ENCODE measurements around the gene RSPH6A. TPM values are rescaled to one million over a fixed set of nuclear protein-coding genes. Genes with fewer than 3 reads are reported as not detected.
"Not testable (repeated sequence)": the region's sequence is repeated elsewhere in the genome, so short reads cannot be mapped to it uniquely, and the experiment has no call there.

The RSPH6A gene
- polyA plus RNA-seq, 1 experiment = not detected

DNA sequence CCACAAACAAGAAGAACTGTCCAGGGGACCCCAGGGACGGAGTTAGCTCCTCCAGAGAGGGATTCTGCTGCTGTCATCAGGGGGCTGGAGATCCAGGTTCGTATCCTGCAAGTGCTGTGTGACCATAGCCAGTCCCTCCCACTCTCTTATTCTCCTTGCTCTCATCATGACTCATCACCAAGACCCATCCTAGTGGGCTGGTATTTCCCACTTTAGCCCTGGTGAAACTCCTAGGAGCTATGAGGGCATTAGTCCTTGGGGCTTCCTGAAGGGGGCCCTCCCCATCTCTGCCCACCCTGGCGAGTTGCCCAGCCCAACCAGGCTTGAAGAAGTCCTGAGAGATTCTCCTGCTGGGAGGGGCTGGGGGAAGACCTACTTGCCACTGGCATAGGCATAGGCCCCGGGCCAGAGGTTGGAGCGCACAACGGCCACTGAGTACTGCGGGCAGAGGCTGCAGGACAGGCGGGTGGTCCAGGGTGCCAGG lies 15.0 kb downstream of the RSPH6A start:
- Histone ChIP-seq H3K27ac (ENCODE audit: low read depth, low read length) (no peak overlapping the region), H3K27me3 (ENCODE audit: control insufficient read depth, insufficient read depth, low read length) (no peaks in the 10 kb centered on the region), H3K4me3 (ENCODE audit: low read depth, low read length) (no peak overlapping the region), H3K9me3 (ENCODE audit: control insufficient read depth, insufficient read depth, low read length) (peaks cover 5% of the 10 kb centered on the region; the same call in 1 of the 2 replicates)
- TF ChIP-seq, protein P1, sequence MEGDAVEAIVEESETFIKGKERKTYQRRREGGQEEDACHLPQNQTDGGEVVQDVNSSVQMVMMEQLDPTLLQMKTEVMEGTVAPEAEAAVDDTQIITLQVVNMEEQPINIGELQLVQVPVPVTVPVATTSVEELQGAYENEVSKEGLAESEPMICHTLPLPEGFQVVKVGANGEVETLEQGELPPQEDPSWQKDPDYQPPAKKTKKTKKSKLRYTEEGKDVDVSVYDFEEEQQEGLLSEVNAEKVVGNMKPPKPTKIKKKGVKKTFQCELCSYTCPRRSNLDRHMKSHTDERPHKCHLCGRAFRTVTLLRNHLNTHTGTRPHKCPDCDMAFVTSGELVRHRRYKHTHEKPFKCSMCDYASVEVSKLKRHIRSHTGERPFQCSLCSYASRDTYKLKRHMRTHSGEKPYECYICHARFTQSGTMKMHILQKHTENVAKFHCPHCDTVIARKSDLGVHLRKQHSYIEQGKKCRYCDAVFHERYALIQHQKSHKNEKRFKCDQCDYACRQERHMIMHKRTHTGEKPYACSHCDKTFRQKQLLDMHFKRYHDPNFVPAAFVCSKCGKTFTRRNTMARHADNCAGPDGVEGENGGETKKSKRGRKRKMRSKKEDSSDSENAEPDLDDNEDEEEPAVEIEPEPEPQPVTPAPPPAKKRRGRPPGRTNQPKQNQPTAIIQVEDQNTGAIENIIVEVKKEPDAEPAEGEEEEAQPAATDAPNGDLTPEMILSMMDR (IDR thresholded peaks at IDR 0.05; ENCODE audit: low read depth, low read length) = no peak; the same call in 1 of the 2 replicates
- DNase-seq (ENCODE audit: low read depth, low spot score) = peak; percentile 20
- CTCF ChIA-PET = interaction anchor here (1.0 to 4.2 kb wide), 9 partner anchors 8 to 83 kb away, joined by 3 to 45 read pairs (median 8); partner anchors contain the start of genes DMPK and SIX5
- POLR2A ChIA-PET = interaction anchor here (1.9 to 2.3 kb wide), 2 partner anchors 17 to 31 kb away, joined by 11 to 50 read pairs; partner anchors contain the start of genes DMPK and SIX5

DNA sequence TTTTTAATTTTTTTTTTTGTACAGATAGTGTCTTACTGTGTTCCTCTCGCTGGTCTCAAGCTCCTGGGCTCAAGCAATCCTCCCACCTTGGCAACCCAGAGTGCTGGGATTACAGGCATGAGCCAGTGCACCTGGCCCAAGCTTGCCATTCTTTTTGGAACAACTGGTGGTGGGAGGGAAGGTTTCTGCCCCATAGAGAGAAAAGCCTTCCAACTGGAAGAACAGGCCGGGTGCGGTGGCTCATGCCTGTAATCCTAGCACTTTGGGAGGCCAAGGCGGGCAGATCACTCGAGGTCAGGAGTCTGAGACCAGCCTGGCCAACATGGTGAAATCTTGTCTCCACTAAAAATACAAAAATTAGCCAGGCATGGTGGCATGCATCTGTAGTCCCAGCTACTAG lies 15.6 kb downstream of the RSPH6A start:
- CTCF ChIA-PET = interaction anchor here (0.6 to 4.2 kb wide), 19 partner anchors 9 to 123 kb away, joined by 3 to 45 read pairs (median 4); partner anchors contain the start of genes DMPK, QPCTL, RSPH6A and SIX5
- POLR2A ChIA-PET = interaction anchor here (0.8 to 2.3 kb wide), 5 partner anchors 10 to 31 kb away, joined by 3 to 50 read pairs (median 7); partner anchors contain the start of genes DMPK and SIX5
- H3K4me3 ChIP-seq (ENCODE audit: low read depth, low read length); H3K27me3 ChIP-seq (ENCODE audit: control insufficient read depth, insufficient read depth, low read length); DNase-seq (ENCODE audit: low read depth, low spot score); H3K27ac ChIP-seq (ENCODE audit: low read depth, low read length); H3K9me3 ChIP-seq (ENCODE audit: control insufficient read depth, insufficient read depth, low read length): not testable (repeated sequence)

- H3K4me3 ChIP-seq (ENCODE audit: low read depth, low read length) = no peak overlapping the region
- TF ChIP-seq, protein P1 (IDR thresholded peaks at IDR 0.05; ENCODE audit: low read depth, low read length) = peak; percentile 79
- H3K9me3 ChIP-seq (ENCODE audit: control insufficient read depth, insufficient read depth, low read length) = peaks cover under 1% of the 10 kb centered on the region; the same call in 1 of the 2 replicates
- H3K27me3 ChIP-seq (ENCODE audit: control insufficient read depth, insufficient read depth, low read length) = no peaks in the 10 kb centered on the region
- DNase-seq (ENCODE audit: low read depth, low spot score) = peak; percentile 61
- CTCF ChIA-PET = interaction anchor here (0.6 to 4.2 kb wide), 19 partner anchors 10 to 123 kb away, joined by 3 to 45 read pairs (median 4); partner anchors contain the start of genes DMPK, QPCTL, RSPH6A and SIX5
- H3K27ac ChIP-seq (ENCODE audit: low read depth, low read length) = no peak overlapping the region
- POLR2A ChIA-PET = interaction anchor here (0.7 to 2.3 kb wide), 6 partner anchors 11 to 107 kb away, joined by 3 to 50 read pairs (median 6); partner anchors contain the start of genes DMPK, SIX5 and SNRPD2
Measured at GRCh38 chr19:45798995-45799517, 16.1 kb downstream of the RSPH6A start.

DNA sequence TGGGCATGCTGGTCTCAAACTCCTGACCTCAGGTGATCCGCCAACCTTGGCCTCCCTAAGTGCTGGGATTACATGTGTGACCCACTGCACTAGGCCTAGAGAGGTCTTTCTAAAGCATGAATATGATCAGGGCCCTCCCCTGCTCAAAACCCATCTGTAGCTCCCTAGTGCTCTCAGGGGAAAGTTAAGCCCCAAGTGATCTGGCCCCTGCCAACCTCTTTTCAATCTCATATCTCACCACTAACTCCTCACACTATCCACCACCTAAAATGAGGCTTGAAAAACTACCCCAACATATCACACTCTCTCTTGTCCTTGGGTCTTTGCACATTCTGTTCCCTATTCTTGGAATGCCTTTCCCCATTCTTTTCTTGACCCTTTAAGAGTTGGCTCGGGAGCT lies 20.5 kb downstream of the RSPH6A start:
- CTCF ChIA-PET = interaction anchor here (1.3 kb wide), 1 partner anchor 22 kb away, joined by 9 read pairs; no protein-coding TSS in a partner anchor
- Histone ChIP-seq H3K27me3 (ENCODE audit: control insufficient read depth, insufficient read depth, low read length) (no peaks in the 10 kb centered on the region), H3K4me3 (ENCODE audit: low read depth, low read length) (no peak overlapping the region), H3K27ac (ENCODE audit: low read depth, low read length) (no peak overlapping the region), H3K9me3 (ENCODE audit: control insufficient read depth, insufficient read depth, low read length) (no peaks in the 10 kb centered on the region)
- TF ChIP-seq, protein P1 (IDR thresholded peaks at IDR 0.05; ENCODE audit: low read depth, low read length) = no peak
- POLR2A ChIA-PET = interaction anchor here (1.2 kb wide), 1 partner anchor 12 kb away, joined by 4 read pairs; no protein-coding TSS in a partner anchor
- DNase-seq (ENCODE audit: low read depth, low spot score) = no peak

DNA sequence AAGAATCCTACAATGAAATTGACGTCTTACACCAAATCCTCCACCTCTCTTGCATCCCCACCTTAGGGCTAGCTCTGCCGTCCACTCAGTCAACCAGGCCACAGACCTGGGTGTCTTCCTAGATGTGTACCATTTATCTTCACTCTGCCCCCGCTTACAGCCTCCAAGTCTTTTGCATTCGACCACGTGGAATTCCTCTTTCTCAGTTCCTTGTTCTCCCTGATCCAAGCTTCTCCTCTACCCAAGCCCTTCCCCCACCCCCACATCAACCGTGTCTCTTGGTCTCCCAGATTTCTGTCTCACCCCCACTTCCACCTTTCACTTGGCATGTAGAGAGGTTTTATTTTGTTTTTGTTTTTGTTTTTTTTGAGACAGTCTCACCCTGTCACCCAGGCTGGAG lies 21.2 kb downstream of the RSPH6A start:
- DNase-seq (ENCODE audit: low read depth, low spot score) = no peak
- CTCF ChIA-PET = interaction anchor here (1.5 kb wide), 1 partner anchor 23 kb away, joined by 8 read pairs; no protein-coding TSS in a partner anchor
- TF ChIP-seq, protein P1 (IDR thresholded peaks at IDR 0.05; ENCODE audit: low read depth, low read length) = no peak
- Histone ChIP-seq H3K27ac (ENCODE audit: low read depth, low read length) (no peak overlapping the region), H3K4me3 (ENCODE audit: low read depth, low read length) (no peak overlapping the region), H3K9me3 (ENCODE audit: control insufficient read depth, insufficient read depth, low read length) (no peaks in the 10 kb centered on the region), H3K27me3 (ENCODE audit: control insufficient read depth, insufficient read depth, low read length) (no peaks in the 10 kb centered on the region)
- POLR2A ChIA-PET = interaction anchor here (1.2 kb wide), 1 partner anchor 31 kb away, joined by 6 read pairs; no protein-coding TSS in a partner anchor

Data from AG04450 (cell line).